ENCODE measurements around the gene PLET1.

DNA sequence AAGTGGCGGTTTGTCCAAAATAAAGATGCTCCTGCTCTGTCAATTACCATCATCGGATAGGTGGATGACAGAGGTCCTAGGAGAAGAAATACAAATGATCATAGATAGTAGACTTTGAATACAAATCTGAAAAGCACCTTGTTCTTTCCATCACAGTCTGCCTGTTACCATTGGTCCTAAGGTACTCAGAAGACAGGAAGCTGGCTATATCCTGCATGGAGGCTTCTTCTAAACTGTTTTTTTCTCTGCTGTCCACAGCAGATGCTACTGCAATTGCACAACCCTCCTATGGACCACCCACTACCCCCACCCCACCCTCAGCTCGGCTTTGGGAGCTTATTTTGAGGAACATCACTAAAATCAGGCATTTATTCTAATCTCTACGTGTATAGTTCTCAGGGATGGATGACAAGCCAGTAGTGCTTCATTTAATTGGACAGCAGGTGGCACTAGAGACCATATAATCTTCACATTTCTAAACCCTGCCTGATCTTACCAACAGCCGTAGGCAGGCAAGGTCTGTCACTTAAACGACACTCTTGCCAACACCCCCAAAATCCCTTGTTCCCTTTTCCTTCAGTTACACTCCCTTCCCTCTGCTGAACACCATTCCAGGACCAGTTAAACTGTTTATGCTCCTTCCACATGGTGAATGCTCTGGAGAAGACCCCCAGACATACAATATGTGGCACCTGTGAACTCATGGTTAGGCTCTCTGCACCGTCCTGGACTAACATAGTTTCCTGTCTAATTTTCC, 41.0 kb downstream of the PLET1 start:
- TF ChIP-seq POLR2A (IDR thresholded peaks at IDR 0.05): no peak
- TF ChIP-seq, protein P1, sequence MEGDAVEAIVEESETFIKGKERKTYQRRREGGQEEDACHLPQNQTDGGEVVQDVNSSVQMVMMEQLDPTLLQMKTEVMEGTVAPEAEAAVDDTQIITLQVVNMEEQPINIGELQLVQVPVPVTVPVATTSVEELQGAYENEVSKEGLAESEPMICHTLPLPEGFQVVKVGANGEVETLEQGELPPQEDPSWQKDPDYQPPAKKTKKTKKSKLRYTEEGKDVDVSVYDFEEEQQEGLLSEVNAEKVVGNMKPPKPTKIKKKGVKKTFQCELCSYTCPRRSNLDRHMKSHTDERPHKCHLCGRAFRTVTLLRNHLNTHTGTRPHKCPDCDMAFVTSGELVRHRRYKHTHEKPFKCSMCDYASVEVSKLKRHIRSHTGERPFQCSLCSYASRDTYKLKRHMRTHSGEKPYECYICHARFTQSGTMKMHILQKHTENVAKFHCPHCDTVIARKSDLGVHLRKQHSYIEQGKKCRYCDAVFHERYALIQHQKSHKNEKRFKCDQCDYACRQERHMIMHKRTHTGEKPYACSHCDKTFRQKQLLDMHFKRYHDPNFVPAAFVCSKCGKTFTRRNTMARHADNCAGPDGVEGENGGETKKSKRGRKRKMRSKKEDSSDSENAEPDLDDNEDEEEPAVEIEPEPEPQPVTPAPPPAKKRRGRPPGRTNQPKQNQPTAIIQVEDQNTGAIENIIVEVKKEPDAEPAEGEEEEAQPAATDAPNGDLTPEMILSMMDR (IDR thresholded peaks at IDR 0.05): peak; percentile 76 to 94 (median 90)

Measured in adrenal gland (tissue), 5 donors.